DND-41 (cell line): Measurements from ENCODE around the gene DCUN1D1.

ENCODE experiments used
- CTCF ChIP-seq: IDR thresholded peaks from 2 replicates; pipeline ENCODE4 v1.5.1; 2012; ENCODE audit warnings: borderline replicate concordance, low read length, moderate library complexity, mild to moderate bottlenecking; ENCODE audit not compliant: poor library complexity, severe bottlenecking; ENCODE audit errors: extremely low read depth
- EZH2 ChIP-seq: IDR thresholded peaks from 3 replicates; pipeline ENCODE4 v1.6.1; 2012; ENCODE audit warnings: borderline replicate concordance, low read depth, mild to moderate bottlenecking, moderate library complexity, low read length, inconsistent platforms; ENCODE audit not compliant: severe bottlenecking

GRCh38 chr3:182986021-182986420 lies 5.7 kb upstream of the DCUN1D1 start:
- TF ChIP-seq CTCF = no peak
- TF ChIP-seq EZH2 = no peak
